Trophoblast cell (in vitro differentiated cells and primary cell): ENCODE results near the gene BST2.
"Not testable (repeated sequence)": the region's sequence is repeated elsewhere in the genome, so short reads cannot be mapped to it uniquely, and the experiment has no call there.

Source experiments
- DNase-seq, 2 donors: peaks; one replicate each; pipeline ENCODE4 v3.0.0-alpha.2; 2016
- H2AFZ ChIP-seq: 2 replicates; pipeline ENCODE4 v1.6.1; 2013; ENCODE audit warnings: low read length, moderate library complexity, mild to moderate bottlenecking; ENCODE audit not compliant: insufficient read depth, poor library complexity
- H2AK5ac ChIP-seq: 2 replicates; pipeline ENCODE4 v1.6.1; 2013; ENCODE audit warnings: mild to moderate bottlenecking, low read length
- H2BK120ac ChIP-seq: 2 replicates; pipeline ENCODE4 v1.6.1; 2013; ENCODE audit warnings: low read length, mild to moderate bottlenecking, moderate library complexity; ENCODE audit not compliant: insufficient read depth, poor library complexity
- H2BK12ac ChIP-seq: 2 replicates; pipeline ENCODE4 v1.6.1; 2013; ENCODE audit warnings: mild to moderate bottlenecking, low read length, moderate library complexity
- H2BK5ac ChIP-seq: 2 replicates; pipeline ENCODE4 v1.6.1; 2013; ENCODE audit warnings: low read length, low read depth, moderate library complexity, mild to moderate bottlenecking; ENCODE audit not compliant: poor library complexity
- H3K14ac ChIP-seq: 2 replicates; pipeline ENCODE4 v1.6.1; 2013; ENCODE audit warnings: mild to moderate bottlenecking, low read length
- H3K18ac ChIP-seq: 2 replicates; pipeline ENCODE4 v1.6.1; 2013; ENCODE audit warnings: mild to moderate bottlenecking, low read length
- H3K23ac ChIP-seq: 2 replicates; pipeline ENCODE4 v1.6.1; 2013; ENCODE audit warnings: low read length
- H3K27ac ChIP-seq: 2 replicates; pipeline ENCODE4 v1.5.1; 2013; ENCODE audit warnings: low read depth, mild to moderate bottlenecking, inconsistent platforms, low read length, moderate library complexity
- H3K27me3 ChIP-seq: 2 replicates; pipeline ENCODE4 v1.6.1; 2013; ENCODE audit warnings: inconsistent platforms, mild to moderate bottlenecking, low read length, moderate library complexity; ENCODE audit not compliant: insufficient read depth
- H3K36me3 ChIP-seq, 2 experiments: 1 replicate in 1 of 2; 2 replicates in 1 of 2; pipeline ENCODE4 v1.6.1; 2013; ENCODE audit warnings: low read length in 2 of 2, mild to moderate bottlenecking in 2 of 2, moderate library complexity in 1 of 2; ENCODE audit not compliant: insufficient read depth in 2 of 2, control insufficient read depth in 1 of 2
- H3K4ac ChIP-seq: 2 replicates; pipeline ENCODE4 v1.6.1; 2013; ENCODE audit warnings: low read depth, mild to moderate bottlenecking, low read length, moderate library complexity
- H3K4me1 ChIP-seq, 2 experiments: 1 replicate in 1 of 2; 2 replicates in 1 of 2; pipeline ENCODE4 v1.6.1; 2013; ENCODE audit warnings: low read length in 2 of 2, mild to moderate bottlenecking in 2 of 2, moderate library complexity in 1 of 2; ENCODE audit not compliant: insufficient read depth in 2 of 2, control insufficient read depth in 1 of 2
- H3K4me2 ChIP-seq: 2 replicates; pipeline ENCODE4 v1.6.1; 2013; ENCODE audit warnings: inconsistent platforms, mild to moderate bottlenecking, low read length, moderate library complexity
- H3K4me3 ChIP-seq: 2 replicates; pipeline ENCODE4 v1.5.1; 2013; ENCODE audit warnings: mild to moderate bottlenecking, low read depth, low read length, inconsistent platforms
- H3K79me1 ChIP-seq: one replicate; pipeline ENCODE4 v1.6.1; 2013; ENCODE audit warnings: low read length
- H3K79me2 ChIP-seq: 2 replicates; pipeline ENCODE4 v1.6.1; 2013; ENCODE audit warnings: low read length, mild to moderate bottlenecking; ENCODE audit not compliant: control insufficient read depth, insufficient read depth, poor library complexity
- H3K9ac ChIP-seq: 2 replicates; pipeline ENCODE4 v1.6.1; 2013; ENCODE audit warnings: mild to moderate bottlenecking, low read length
- H3K9me3 ChIP-seq: 2 replicates; pipeline ENCODE4 v1.6.1; 2013; ENCODE audit warnings: low read depth, mild to moderate bottlenecking, control low read depth, inconsistent platforms, low read length; ENCODE audit not compliant: insufficient read depth
- H4K12ac ChIP-seq: 2 replicates; pipeline ENCODE4 v1.6.1; 2013; ENCODE audit warnings: low read depth, mild to moderate bottlenecking, low read length, moderate library complexity
- H4K8ac ChIP-seq: 2 replicates; pipeline ENCODE4 v1.6.1; 2013; ENCODE audit warnings: low read depth, mild to moderate bottlenecking, low read length, moderate library complexity
- H4K91ac ChIP-seq: one replicate; pipeline ENCODE4 v1.6.1; 2013; ENCODE audit warnings: low read depth, mild to moderate bottlenecking, low read length, moderate library complexity
- WGBS: extraction: QIAGEN DNeasy Blood & Tissue Kit; methylation state at CpG from one replicate; pipeline ENCODE4 v1.1.7; 2013; ENCODE audit warnings: missing lambda C conversion rate; ENCODE audit not compliant: insufficient read length, insufficient coverage; ENCODE audit errors: extremely low coverage; 5-methylcytosine and 5-hydroxymethylcytosine counted together

Gene BST2

DNA sequence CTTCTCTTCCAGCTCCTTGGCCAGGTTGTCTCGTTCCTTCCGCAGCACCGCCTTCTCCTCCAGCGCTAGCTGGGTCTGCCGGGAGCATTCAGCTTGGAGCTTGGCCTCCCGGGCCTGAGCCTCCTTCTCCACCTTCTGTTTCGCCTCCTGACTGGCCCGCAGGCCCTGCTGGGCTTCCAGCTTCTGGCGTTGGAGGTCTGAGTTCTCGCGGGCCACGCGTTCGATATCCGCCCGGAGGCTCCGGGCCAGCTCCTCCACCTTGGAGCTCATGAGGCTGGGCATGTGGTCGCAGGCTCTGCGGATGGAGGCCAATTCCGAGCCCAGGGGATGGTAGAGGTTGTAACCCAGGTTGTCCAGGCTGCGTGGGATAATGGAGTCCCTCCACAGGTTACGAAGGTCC, 40.1 kb downstream of the BST2 start:
- no peak for DNase-seq
- Histone ChIP-seq H3K14ac (no peak overlapping the region), H3K4me3 (no peak overlapping the region), H2BK5ac (no peak overlapping the region), H2AFZ (no peak overlapping the region), H2BK120ac (no peak overlapping the region), H2BK12ac (no peak overlapping the region), H3K9me3 (no peaks in the 10 kb centered on the region), H4K91ac (no peak overlapping the region), H3K4me2 (no peak overlapping the region), H2AK5ac (no peak overlapping the region), H3K4me1 (no peaks in the 10 kb centered on the region), H3K27me3 (no peaks in the 10 kb centered on the region), H3K4ac (no peak overlapping the region), H4K8ac (no peak overlapping the region), H3K79me2 (no peaks in the 10 kb centered on the region), H3K79me1 (no peaks in the 10 kb centered on the region), H3K27ac (no peak overlapping the region), H3K23ac (no peak overlapping the region), H4K12ac (no peak overlapping the region), H3K36me3 (no peaks in the 10 kb centered on the region), H3K9ac (no peak overlapping the region), H3K18ac (no peak overlapping the region)
- no CpG with 5 or more reads among the region's 22 CpGs for WGBS

DNA sequence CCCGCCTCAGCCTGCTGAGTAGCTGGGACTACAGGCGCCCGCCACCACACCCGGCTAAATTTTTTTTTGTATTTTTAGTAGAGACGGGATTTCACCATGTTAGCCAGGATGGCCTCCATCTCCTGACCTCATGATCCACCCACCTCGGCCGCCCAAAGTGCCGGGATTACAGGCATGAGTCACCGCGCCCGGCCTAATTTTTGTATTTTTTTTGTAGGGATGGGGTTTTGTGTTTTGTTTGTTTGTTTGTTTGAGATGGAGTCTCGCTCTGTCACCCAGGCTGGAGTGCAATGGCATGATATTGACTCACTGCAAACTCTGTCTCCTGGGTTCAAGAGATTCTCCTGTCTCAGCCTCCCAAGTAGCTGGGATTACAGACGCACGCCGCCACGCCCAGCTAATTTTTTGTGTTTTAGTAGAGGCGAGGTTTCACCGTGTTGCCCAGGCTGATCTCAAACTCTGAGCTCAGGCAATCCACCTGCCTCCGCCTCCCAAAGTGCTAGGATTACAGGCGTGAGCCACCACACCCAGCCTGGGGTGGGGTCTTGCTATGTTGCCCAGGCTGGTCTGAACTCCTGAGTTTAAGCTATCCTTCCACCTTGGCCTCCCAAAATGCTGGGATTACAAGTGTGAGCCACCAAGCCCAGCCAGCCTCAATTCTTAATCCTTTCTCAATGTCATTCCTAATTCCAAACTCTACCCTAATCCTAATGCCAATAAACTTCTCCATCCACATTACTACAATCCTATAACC, 41.4 kb downstream of the BST2 start:
- H3K4me1 ChIP-seq, H2AK5ac ChIP-seq, H4K8ac ChIP-seq, H3K79me1 ChIP-seq, H3K4ac ChIP-seq, H2BK120ac ChIP-seq, H3K9me3 ChIP-seq, H3K79me2 ChIP-seq, H2BK5ac ChIP-seq, H3K9ac ChIP-seq, H3K18ac ChIP-seq, DNase-seq, H3K4me2 ChIP-seq, H2BK12ac ChIP-seq, H4K91ac ChIP-seq, H3K14ac ChIP-seq, H4K12ac ChIP-seq, H2AFZ ChIP-seq, H3K27me3 ChIP-seq, H3K27ac ChIP-seq, H3K23ac ChIP-seq, H3K36me3 ChIP-seq, H3K4me3 ChIP-seq: not testable (repeated sequence)
- no CpG with 5 or more reads among the region's 20 CpGs for WGBS

DNA sequence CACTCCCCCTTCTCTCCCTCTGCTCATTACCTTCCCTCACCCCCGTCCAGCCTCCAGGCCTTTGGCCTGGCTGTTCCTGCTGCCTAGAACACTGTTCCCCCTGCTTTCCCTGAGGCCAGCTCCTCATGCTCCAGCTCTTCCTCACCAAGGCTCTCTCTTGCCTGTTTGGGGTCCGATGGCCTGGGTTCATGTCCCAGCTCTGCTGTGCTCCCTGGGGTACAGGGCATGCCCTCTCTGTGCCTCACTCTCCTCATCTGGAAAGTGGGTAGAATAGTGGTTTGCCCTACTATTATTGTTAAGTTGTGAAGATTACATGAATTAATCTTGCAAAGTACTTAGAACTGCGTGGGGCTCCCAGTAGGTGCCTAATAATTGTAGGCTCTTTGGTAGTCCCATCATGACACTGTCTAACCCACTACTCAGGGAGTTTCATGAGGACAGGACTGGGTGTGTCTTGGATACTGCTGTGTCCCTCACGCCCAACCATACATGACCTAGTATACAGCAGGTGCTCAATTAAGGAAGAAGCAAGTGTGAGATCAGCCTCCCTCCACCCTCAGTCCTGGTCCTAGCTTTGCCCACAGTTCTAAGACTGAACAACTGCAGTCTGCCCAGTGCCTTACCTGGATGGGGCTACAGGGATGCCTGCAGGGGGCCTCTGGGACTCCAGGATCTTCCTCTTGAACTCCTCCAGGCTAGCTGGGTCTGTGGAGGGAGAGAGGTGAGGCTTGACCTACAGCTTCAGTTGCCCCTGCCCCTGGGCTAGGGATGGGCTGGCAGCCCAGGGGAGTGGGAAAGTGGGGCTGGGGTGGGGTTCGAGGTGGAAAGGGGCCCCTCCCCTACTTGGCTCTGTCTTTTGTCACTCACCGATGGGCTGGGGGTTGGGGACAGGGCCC, 45.3 kb downstream of the BST2 start:
- Histone ChIP-seq H3K23ac (no peak overlapping the region), H2BK5ac (no peak overlapping the region), H4K8ac (no peak overlapping the region), H4K12ac (no peak overlapping the region), H3K4me2 (no peak overlapping the region), H4K91ac (no peak overlapping the region), H3K79me2 (no peaks in the 10 kb centered on the region), H3K4me3 (no peak overlapping the region), H3K9ac (no peak overlapping the region), H3K36me3 (no peaks in the 10 kb centered on the region), H3K9me3 (peaks cover 3% of the 10 kb centered on the region), H3K27me3 (no peaks in the 10 kb centered on the region), H3K79me1 (no peaks in the 10 kb centered on the region), H3K4me1 (no peaks in the 10 kb centered on the region), H2BK120ac (no peak overlapping the region), H2AK5ac (no peak overlapping the region), H3K27ac (no peak overlapping the region), H3K14ac (no peak overlapping the region), H3K18ac (no peak overlapping the region), H3K4ac (no peak overlapping the region), H2AFZ (no peak overlapping the region), H2BK12ac (no peak overlapping the region)
- DNase-seq = no peak
- no CpG with 5 or more reads among the region's 6 CpGs for WGBS

DNA sequence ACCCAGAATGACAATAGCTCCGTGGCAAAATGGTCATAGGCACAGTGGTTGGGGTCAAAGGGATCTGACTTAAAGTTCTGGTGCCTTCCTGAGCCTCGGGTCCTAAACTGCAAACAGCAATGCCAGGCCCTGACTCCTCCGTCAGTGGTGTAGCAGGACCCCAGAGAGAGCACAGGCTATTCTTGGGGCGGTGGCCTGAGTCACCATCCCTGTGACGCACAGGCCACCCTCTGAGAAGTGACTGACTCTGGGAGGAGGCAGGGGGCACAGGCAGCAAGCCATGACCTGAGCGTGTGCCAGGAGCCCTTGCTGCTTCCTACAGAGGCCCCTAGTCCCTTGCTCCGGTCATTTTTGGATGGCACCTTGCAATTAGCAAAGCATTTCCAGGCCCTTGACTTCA, 47.0 kb downstream of the BST2 start:
- H2BK12ac ChIP-seq = no peak overlapping the region
- no peak overlapping the region for H2BK5ac ChIP-seq
- no peak overlapping the region for H3K4me3 ChIP-seq
- H3K9ac ChIP-seq = no peak overlapping the region
- no peak overlapping the region for H4K8ac ChIP-seq
- H3K79me2 ChIP-seq = no peaks in the 10 kb centered on the region
- peaks cover 3% of the 10 kb centered on the region for H3K9me3 ChIP-seq
- no peaks in the 10 kb centered on the region for H3K27me3 ChIP-seq
- no peak overlapping the region for H2BK120ac ChIP-seq
- no peak overlapping the region for H3K4me2 ChIP-seq
- H3K27ac ChIP-seq = no peak overlapping the region
- no peaks in the 10 kb centered on the region for H3K4me1 ChIP-seq
- H3K4ac ChIP-seq = no peak overlapping the region
- H3K18ac ChIP-seq = no peak overlapping the region
- no peak overlapping the region for H2AFZ ChIP-seq
- no peak overlapping the region for H3K23ac ChIP-seq
- no peaks in the 10 kb centered on the region for H3K36me3 ChIP-seq
- H3K79me1 ChIP-seq = no peaks in the 10 kb centered on the region
- no peak overlapping the region for H2AK5ac ChIP-seq
- WGBS = no CpG with 5 or more reads among the region's 7 CpGs
- no peak for DNase-seq
- no peak overlapping the region for H4K91ac ChIP-seq
- no peak overlapping the region for H4K12ac ChIP-seq
- H3K14ac ChIP-seq = no peak overlapping the region
